ENCODE results near the gene DTWD2.
"Not testable (repeated sequence)": the region's sequence is repeated elsewhere in the genome, so short reads cannot be mapped to it uniquely, and the experiment has no call there.

The DTWD2 gene

DNA sequence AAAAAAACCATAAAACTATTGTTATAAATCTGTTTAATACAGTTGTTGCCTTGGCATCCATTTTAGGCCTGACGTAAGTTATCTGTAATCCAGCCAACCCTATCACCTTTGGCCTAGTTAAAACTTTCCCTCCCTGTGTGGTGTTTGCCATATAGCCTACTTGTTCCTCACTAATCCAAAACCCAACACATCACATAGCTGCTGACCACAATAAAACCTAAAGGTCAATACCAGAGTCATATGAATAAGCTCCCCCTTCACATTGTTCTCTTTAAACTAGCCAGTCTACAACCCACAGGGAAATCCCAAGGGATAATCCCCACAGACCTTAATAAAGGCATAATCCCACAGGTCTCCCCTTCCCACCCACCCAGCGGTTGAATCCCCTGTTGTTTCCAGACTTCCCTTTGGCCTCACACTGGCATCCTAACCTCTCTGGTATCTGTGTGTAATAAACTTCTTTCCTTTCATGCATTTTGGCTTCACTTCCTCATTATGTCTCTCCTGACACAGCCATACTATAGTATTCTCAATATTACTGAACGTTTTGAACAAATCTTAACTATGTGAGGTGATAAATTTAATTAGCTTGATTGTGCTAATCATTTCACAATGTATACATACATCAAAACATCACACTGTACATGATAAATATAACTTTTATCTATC, 50.8 kb downstream of the DTWD2 start:
- Histone ChIP-seq H3K4me1 (ENCODE audit: control insufficient read depth, insufficient read depth, low read length) (no peaks in the 10 kb centered on the region), H3K36me3 (ENCODE audit: insufficient read depth, low read length) (no peaks in the 10 kb centered on the region), H3K9ac (ENCODE audit: low read depth, low read length) (no peak overlapping the region), H3K4me2 (ENCODE audit: low read length) (no peak overlapping the region), H3K9me3 (replicated peaks; ENCODE audit: low read length) (no peaks in the 10 kb centered on the region), H3K4me3 (ENCODE audit: low read length) (no peak overlapping the region), H3K27me3 (ENCODE audit: control insufficient read depth, insufficient read depth, low read length) (no peaks in the 10 kb centered on the region)

- H3K4me2 ChIP-seq (ENCODE audit: low read length), result no peak overlapping the region
- H3K27me3 ChIP-seq (ENCODE audit: control insufficient read depth, insufficient read depth, low read length), result no peaks in the 10 kb centered on the region
- no peaks in the 10 kb centered on the region for H3K36me3 ChIP-seq (ENCODE audit: insufficient read depth, low read length)
- no peak overlapping the region for H3K9ac ChIP-seq (ENCODE audit: low read depth, low read length)
- H3K4me1 ChIP-seq (ENCODE audit: control insufficient read depth, insufficient read depth, low read length), result no peaks in the 10 kb centered on the region
- H3K4me3 ChIP-seq (ENCODE audit: low read length), result no peak overlapping the region
- no peaks in the 10 kb centered on the region for H3K9me3 ChIP-seq (replicated peaks; ENCODE audit: low read length)
Measured at GRCh38 chr5:118933703-118934102, 54.6 kb downstream of the DTWD2 start.

DNA sequence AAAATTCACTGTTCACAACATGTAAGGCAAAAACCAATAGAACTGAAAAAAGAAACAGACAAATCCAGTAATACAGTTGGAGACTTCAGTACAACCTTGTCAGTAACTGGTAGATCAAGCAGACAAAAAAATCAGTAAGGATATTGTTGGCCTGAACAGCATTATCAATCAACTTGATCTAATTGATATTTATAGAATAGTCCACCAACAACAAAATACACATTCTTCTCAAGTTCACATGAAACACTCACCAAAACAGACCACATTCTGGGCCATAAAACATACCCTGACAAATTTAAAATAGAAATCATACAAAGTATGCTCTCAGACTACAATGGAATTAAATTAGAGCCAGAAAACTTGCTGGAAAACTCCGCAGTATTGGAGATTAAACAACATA, 56.8 kb downstream of the DTWD2 start:
- Histone ChIP-seq H3K4me2 (ENCODE audit: low read length) (no peak overlapping the region), H3K9ac (ENCODE audit: low read depth, low read length) (no peak overlapping the region), H3K36me3 (ENCODE audit: insufficient read depth, low read length) (no peaks in the 10 kb centered on the region), H3K4me3 (ENCODE audit: low read length) (no peak overlapping the region), H3K4me1 (ENCODE audit: control insufficient read depth, insufficient read depth, low read length) (no peaks in the 10 kb centered on the region), H3K9me3 (replicated peaks; ENCODE audit: low read length) (no peaks in the 10 kb centered on the region), H3K27me3 (ENCODE audit: control insufficient read depth, insufficient read depth, low read length) (no peaks in the 10 kb centered on the region)

DNA sequence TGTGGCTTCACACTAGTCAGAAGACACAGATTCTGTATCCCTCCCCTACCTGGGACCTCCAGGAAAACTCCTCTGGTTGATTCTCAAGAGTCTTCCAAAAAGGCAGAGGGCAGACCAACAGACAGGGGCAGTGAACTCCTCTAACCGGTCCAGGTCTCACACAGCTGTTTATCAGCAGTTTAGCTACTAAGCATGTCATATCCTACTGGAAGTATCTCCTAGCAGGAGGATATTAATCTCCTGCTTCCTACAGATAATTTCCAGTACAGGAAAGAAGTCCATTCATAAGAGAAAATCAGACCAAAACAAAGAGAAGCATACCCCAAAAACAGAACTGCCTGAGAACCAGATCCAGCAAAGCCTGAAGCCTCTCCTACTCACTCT, 64.3 kb downstream of the DTWD2 start:
- H3K36me3 ChIP-seq (ENCODE audit: insufficient read depth, low read length), result no peaks in the 10 kb centered on the region
- H3K9me3 ChIP-seq (replicated peaks; ENCODE audit: low read length), result no peaks in the 10 kb centered on the region
- no peak overlapping the region for H3K4me3 ChIP-seq (ENCODE audit: low read length)
- H3K4me2 ChIP-seq (ENCODE audit: low read length), result no peak overlapping the region
- no peaks in the 10 kb centered on the region for H3K4me1 ChIP-seq (ENCODE audit: control insufficient read depth, insufficient read depth, low read length)
- H3K27me3 ChIP-seq (ENCODE audit: control insufficient read depth, insufficient read depth, low read length), result no peaks in the 10 kb centered on the region
- no peak overlapping the region for H3K9ac ChIP-seq (ENCODE audit: low read depth, low read length)

DNA sequence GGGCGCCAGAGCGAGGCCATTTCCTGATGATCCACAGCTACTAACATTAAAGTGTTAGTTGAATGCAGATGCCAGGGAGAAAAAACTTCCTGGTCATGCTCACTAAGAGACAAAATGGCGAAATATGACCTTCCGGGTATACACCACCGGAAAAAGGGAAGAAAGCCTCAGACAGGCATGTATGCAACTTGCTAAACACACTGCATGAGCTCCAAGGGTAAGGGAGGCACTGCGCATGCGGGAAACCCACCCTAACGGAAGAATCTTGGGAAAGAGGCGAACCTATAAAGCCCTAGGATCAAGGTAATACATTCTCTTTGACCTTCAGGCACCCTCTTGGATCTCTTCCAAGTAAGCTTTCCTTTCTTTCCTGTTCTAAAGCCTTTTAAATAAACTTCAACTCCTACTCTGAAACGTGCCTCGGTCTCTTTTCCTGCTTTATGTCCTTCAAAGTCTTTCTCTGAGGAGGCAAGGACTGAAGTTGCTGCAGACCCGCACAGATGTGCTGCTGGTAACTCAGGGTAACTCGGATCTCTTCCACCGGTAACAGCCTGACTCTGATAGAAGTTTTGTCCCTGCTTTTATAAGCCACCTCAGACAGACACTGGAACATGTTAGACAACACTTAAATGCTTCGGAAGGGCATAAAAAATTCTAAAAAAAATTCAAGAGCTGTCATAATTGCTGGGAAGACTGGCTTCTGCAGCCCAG, 64.9 kb downstream of the DTWD2 start:
- H3K36me3 ChIP-seq (ENCODE audit: insufficient read depth, low read length), result no peaks in the 10 kb centered on the region
- H3K9me3 ChIP-seq (replicated peaks; ENCODE audit: low read length), result no peaks in the 10 kb centered on the region
- H3K9ac ChIP-seq (ENCODE audit: low read depth, low read length), result no peak overlapping the region
- no peaks in the 10 kb centered on the region for H3K27me3 ChIP-seq (ENCODE audit: control insufficient read depth, insufficient read depth, low read length)
- H3K4me1 ChIP-seq (ENCODE audit: control insufficient read depth, insufficient read depth, low read length), result no peaks in the 10 kb centered on the region
- no peak overlapping the region for H3K4me3 ChIP-seq (ENCODE audit: low read length)
- H3K4me2 ChIP-seq (ENCODE audit: low read length), result no peak overlapping the region

DNA sequence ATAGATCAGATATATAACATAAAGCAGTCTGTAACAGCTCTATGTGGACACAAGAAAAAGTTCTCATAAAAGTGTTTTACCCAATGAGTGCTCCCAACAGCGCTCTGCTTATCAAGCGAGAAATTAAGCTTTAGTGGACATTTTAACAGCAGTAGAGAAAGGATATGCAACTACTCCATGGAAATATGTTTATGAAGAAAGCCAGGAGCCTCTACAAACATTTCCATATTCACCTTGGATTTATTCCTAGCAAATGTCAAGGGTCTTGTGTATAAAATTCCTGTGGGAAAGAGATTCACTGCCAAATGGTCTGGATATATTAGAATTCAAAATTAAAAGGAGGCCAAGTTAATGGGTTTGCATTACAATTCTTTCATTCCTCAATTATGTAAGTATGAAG, 66.5 kb downstream of the DTWD2 start:
- no peak overlapping the region for H3K4me3 ChIP-seq (ENCODE audit: low read length)
- no peaks in the 10 kb centered on the region for H3K4me1 ChIP-seq (ENCODE audit: control insufficient read depth, insufficient read depth, low read length)
- H3K9me3 ChIP-seq (replicated peaks; ENCODE audit: low read length), result no peaks in the 10 kb centered on the region
- H3K27me3 ChIP-seq (ENCODE audit: control insufficient read depth, insufficient read depth, low read length), result no peaks in the 10 kb centered on the region
- H3K9ac ChIP-seq (ENCODE audit: low read depth, low read length), result no peak overlapping the region
- no peaks in the 10 kb centered on the region for H3K36me3 ChIP-seq (ENCODE audit: insufficient read depth, low read length)
- no peak overlapping the region for H3K4me2 ChIP-seq (ENCODE audit: low read length)

DNA sequence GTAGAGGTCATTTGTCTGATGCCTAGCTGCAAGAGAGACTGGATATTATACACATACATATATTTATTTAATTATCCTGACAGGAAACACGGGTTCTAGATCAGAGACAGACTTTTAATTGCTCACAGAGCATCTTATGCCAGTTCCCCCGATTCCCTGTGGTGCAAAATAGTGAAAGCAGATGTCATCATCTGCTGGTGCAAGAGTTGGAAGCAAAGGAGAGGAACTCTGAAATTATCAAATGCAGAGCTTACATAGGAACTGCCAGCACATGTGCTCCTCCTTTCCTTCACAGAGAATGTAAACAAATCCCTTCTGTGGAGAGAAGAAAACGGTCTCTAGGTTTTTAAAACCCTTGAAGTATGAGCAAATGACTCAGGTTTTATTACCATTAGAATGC, 69.3 kb downstream of the DTWD2 start:
- H3K4me1 ChIP-seq (ENCODE audit: control insufficient read depth, insufficient read depth, low read length), result no peaks in the 10 kb centered on the region
- H3K9me3 ChIP-seq (replicated peaks; ENCODE audit: low read length), result no peaks in the 10 kb centered on the region
- no peak overlapping the region for H3K9ac ChIP-seq (ENCODE audit: low read depth, low read length)
- no peaks in the 10 kb centered on the region for H3K27me3 ChIP-seq (ENCODE audit: control insufficient read depth, insufficient read depth, low read length)
- no peaks in the 10 kb centered on the region for H3K36me3 ChIP-seq (ENCODE audit: insufficient read depth, low read length)
- H3K4me3 ChIP-seq (ENCODE audit: low read length), result no peak overlapping the region
- H3K4me2 ChIP-seq (ENCODE audit: low read length), result no peak overlapping the region

GRCh38 chr5:118918232-118918631, 70.1 kb downstream of the DTWD2 start:
- Histone ChIP-seq H3K36me3 (ENCODE audit: insufficient read depth, low read length) (no peaks in the 10 kb centered on the region), H3K4me1 (ENCODE audit: control insufficient read depth, insufficient read depth, low read length) (no peaks in the 10 kb centered on the region), H3K9ac (ENCODE audit: low read depth, low read length) (no peak overlapping the region), H3K4me2 (ENCODE audit: low read length) (no peak overlapping the region), H3K4me3 (ENCODE audit: low read length) (no peak overlapping the region), H3K27me3 (ENCODE audit: control insufficient read depth, insufficient read depth, low read length) (no peaks in the 10 kb centered on the region), H3K9me3 (replicated peaks; ENCODE audit: low read length) (no peaks in the 10 kb centered on the region)

DNA sequence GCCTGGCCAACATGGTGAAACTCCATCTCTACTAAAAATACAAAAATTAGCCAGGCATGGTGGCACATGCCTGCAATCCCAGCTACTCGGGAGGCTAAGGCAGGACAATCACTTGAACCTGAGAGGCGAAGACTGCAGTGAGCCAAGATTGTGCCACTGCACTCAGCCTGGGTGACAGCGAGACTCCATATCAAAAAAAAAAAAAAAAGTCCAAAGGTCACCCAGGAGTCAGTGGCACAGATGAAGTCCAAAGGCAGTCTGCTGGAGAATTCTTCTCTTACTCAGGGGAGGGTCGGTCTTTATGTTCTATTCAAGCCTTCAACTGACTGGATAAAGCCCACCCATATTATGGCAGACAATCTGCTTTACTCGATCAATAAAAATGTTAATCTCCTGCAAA, 80.8 kb downstream of the DTWD2 start:
- H3K4me1 ChIP-seq (ENCODE audit: control insufficient read depth, insufficient read depth, low read length); H3K4me2 ChIP-seq (ENCODE audit: low read length); H3K4me3 ChIP-seq (ENCODE audit: low read length); H3K9ac ChIP-seq (ENCODE audit: low read depth, low read length); H3K9me3 ChIP-seq (replicated peaks; ENCODE audit: low read length); H3K27me3 ChIP-seq (ENCODE audit: control insufficient read depth, insufficient read depth, low read length); H3K36me3 ChIP-seq (ENCODE audit: insufficient read depth, low read length): not testable (repeated sequence)

- no peak overlapping the region for H3K4me2 ChIP-seq (ENCODE audit: low read length)
- H3K9ac ChIP-seq (ENCODE audit: low read depth, low read length), result no peak overlapping the region
- no peaks in the 10 kb centered on the region for H3K27me3 ChIP-seq (ENCODE audit: control insufficient read depth, insufficient read depth, low read length)
- H3K4me1 ChIP-seq (ENCODE audit: control insufficient read depth, insufficient read depth, low read length), result no peaks in the 10 kb centered on the region
- no peak overlapping the region for H3K4me3 ChIP-seq (ENCODE audit: low read length)
- H3K9me3 ChIP-seq (replicated peaks; ENCODE audit: low read length), result no peaks in the 10 kb centered on the region
- no peaks in the 10 kb centered on the region for H3K36me3 ChIP-seq (ENCODE audit: insufficient read depth, low read length)
Measured at GRCh38 chr5:118906947-118907346, 81.4 kb downstream of the DTWD2 start.

GRCh38 chr5:118905196-118905595, 83.2 kb downstream of the DTWD2 start:
- Histone ChIP-seq H3K4me3 (ENCODE audit: low read length) (no peak overlapping the region), H3K4me1 (ENCODE audit: control insufficient read depth, insufficient read depth, low read length) (no peaks in the 10 kb centered on the region), H3K36me3 (ENCODE audit: insufficient read depth, low read length) (no peaks in the 10 kb centered on the region), H3K9ac (ENCODE audit: low read depth, low read length) (no peak overlapping the region), H3K27me3 (ENCODE audit: control insufficient read depth, insufficient read depth, low read length) (no peaks in the 10 kb centered on the region), H3K4me2 (ENCODE audit: low read length) (no peak overlapping the region), H3K9me3 (replicated peaks; ENCODE audit: low read length) (no peaks in the 10 kb centered on the region)

All from skeletal muscle satellite cell (primary cell).